ENCODE data around the gene EBF4.
"Not testable (repeated sequence)": the region's sequence is repeated elsewhere in the genome, so short reads cannot be mapped to it uniquely, and the experiment has no call there.

The EBF4 gene

DNA sequence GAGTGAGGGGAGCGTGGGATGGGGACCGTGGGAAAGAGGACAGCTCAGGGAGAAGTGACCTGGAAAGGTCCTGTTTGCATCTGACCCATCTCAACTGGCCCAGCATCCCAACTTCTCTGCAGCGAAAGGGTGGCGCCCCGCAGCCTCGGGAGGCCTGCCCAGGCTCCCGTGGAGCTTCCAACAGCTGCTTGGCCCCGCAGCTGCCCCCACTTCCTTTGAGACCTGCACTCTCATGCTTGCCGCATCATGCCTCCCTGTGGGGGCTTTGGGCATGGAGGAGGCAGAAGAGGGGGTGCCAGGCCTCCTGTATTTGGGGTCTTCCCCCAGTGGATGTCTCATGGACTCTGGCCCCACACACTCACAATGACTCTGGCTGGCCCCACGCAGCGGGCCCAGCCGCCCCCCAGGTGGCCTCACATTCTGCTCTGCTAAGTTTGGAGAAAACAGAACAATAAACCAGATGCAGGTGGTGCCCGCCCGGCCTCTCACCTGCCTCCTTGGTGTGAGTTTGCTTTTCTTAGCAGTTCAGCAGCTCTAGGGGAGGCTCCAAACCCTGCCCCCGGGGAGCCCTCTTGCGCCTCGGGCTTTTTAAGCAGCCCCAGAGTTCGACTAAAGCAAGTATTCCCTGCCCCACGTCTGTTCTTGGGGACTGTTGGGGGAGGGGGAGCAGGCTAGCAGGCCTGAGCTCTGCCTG, 67.2 kb downstream of the EBF4 start:
- no peak for DNase-seq

DNA sequence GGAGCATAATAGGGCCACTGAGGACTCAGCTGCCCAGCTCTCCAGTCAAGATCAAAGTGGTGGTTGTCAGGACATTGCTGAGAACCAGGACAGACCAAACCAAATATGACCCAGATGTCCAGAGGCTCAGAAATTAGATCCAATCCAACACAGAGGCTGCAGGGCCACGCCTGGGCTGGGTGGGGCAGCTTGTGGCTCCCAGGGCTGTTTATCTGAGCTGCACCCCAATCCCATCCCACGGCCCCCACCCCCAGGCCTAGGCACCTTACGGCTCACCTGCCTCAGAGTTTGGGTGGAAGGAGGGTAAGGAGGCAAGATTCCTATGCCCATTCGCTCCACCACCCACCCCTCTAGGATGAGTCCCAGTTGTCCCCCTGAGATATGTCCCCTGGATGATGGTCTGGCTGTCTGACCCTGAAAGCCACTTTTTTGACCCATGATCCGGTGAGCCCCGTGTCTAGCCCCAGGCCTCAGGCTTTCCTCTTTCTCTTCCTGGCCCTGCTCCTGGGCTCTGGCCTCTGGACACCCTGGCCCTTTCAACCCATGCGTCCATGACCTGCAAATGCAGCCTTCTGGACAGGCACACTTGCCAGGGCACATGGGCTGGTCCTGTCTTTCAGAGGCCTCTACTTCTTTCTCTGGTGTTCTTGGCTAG, 67.8 kb downstream of the EBF4 start:
- no peak for DNase-seq

DNA sequence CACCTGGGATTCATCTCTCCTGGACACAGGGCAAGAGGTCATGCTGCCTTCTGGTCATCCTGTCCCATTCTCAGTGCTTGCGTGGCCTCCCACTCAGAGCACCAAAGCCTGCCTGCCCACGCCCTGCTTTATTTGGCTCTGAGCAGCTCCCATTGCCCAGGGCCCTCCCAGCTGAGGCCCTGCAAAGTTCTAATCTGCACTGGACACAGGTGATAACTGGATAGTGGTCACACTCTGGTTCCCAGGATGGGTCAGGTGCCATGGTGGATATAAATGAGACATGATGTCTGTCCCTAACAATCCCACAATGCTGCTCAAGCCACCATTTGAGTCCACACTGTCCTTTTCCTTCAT, 68.3 kb downstream of the EBF4 start:
- DNase-seq = no peak

DNA sequence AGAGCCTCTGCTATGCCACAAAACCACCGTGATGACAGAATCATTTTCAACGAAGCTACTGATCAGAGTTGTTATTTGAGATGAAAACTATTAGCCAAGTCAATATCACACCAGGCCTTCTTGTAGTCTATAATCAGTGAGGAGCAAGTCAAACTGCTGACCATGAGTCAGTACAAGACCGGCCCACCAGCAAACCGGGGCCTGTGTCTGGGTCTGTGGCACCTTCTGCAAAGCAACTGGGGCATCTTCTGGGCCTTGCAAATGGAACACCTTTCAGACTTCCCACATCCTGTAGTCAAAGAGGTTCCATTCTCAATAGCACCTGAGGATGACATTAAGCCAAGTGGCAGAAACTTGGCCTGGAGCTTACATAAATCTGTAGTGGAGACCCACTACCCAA, 69.3 kb downstream of the EBF4 start:
- DNase-seq = no peak

DNA sequence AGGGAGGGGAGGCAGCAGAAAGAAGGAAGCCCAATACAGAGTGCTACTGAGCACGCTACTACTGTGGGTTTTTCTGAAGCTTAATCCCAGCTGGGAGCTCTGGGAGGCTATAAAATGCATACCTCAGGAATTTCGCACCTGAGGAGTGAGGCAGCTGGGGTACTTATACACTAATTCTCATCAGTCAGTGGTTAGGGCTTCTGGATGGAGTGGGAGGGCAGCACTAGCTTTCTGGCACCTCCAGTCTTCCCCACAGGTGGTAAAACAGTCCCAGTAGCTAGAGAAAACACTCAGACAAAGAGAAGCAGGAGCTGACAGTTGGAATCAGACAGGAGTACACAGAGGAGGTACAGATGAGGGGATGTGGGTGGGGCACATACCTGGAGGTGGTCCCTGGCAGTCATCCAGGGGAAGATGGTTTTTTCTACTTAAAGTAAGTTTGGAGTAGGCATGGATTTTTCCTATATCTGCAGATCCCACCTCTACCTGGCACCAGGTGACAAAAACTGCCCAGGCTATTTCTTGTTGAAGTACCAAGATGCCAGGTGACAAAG, 70.1 kb downstream of the EBF4 start:
- no peak for DNase-seq

DNA sequence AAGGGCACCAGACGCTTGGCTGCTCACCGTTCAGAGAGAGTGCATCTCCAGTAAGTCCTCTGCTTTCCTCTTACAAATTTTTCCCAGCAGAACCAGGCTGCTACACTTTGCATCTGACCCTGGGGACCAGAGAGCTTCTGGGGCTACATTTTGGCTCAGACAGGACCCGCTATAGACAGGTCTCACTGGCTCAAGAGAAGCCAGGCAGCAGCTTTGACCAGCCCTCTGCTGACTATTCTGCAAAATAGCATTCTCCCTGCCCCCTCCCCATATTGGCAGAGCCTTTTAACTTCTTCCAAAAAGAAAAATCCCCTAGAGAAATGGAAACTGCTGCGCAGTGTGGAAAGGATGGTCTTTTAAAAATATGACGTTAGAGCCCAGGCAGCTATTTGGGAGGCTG, 70.6 kb downstream of the EBF4 start:
- DNase-seq = no peak

DNA sequence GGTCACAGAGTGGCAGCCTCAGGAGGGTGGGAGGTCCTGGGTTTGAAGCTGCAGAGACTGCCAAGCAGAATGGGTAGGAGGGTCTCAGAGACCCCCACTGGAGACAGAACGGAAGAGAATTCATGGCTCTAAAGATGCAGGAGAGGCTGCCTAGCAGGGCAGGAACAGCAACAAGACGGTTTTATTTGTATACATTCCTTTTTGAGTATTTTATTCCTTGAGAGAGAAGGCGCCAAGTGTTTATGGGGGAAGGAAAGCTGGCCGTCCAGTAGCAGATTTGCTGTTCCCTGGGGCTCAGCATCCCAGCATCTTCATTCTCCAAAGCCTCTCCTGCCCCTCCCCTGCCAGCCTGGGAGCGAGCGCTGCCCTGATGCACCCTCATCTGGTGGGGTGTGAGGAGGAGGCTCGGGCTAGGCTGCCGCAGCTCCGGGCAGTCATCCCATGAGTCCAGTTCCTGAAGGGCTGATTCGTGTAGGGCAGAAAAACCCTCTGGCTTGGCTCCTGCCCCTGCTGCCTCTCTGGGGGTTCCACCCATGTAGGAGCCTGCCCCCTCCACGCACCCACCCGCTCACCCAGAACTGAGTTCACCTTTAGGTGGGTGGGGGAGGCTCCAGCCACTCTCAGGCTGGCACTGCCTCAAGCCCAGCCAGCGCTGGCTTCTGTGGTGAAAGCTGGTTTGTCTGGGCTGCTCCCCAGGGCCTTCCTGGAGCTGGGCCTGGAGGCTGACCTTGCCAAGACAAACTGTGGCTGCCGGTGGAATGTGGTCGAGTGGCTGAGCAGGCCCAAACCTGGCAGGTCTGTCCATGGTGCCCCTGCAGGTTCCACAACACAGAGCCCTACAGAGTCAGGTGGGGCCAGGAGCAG, 75.4 kb downstream of the EBF4 start:
- no peak for DNase-seq

DNA sequence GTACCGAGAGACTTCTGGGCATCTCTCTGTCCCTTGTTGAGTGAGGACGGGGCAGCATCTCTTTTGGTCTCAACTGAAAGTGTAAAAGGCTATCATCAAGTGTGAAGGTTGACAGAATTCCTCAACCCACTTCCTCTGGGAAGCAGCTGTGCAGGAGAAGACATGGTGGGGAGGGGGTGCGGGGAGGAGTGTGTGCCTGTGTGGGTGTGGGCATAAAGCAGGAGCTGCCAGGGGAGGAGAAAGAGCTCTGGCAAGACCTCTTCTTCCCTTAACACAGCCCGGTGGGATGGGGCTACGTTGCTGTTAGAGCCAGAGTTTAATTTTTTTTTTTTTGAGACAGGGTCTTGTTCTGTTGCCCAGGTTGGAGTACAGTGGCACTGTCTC, 76.0 kb downstream of the EBF4 start:
- DNase-seq = no peak

DNA sequence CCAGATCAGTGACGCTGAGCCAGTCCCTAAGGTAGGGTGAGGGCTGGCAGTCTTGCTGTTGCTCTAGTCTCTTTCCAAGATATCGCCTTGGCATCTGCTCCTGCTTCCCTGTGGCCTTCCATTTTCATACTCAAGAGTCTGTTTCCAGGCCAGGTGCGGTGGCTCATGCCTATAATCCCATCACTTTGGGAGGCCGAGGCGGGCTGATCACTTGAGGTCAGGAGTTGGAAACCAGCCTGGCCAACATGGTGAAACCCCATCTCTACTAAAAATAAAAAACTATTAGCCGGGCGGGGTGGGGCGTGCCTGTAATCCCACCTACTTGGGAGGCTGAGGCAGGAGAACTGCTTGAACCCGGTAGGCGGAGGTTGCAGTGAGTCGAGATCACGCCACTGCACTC, 77.5 kb downstream of the EBF4 start:
- DNase-seq = not testable (repeated sequence)

DNA sequence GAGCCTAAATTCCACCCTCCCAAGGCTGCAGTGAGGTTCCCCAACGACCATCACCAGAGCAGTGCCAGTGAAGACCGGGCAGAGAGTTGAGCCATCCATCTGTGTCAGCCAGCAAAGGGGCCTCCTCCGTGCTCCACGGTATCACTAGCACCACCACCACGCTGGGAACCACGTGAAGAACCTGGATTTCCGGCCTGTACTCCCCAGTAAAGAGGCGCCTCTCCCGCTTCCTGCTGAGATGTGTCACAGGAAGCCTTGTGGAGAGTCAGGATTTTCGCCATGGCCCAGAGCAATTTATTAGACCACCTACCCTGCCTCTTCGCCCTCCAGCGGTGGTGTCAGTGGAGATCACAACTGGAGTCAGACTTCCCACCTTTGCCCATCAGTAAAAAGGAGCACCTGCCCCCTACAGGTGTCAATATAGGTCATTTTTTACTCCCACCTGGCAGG, 79.1 kb downstream of the EBF4 start:
- no peak for DNase-seq

DNA sequence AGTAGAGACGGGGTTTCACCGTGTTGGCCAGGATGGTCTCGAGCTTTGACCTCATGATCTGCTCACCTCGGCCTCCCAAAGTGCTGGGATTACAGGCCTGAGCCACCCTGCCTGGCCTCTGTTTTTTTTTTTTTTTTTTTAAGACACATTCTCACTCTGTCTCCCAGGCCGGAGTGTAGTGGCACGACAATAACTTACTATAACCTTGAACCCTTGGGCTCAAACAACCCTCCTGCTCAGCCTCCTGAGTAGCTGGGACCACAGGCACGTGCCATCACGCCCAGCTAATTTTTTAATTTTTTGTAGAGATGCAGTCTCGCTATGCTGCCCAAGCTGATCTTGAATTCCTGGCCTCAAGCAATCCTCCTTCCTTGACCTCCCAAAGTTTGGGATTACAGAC, 81.2 kb downstream of the EBF4 start:
- no peak for DNase-seq

DNA sequence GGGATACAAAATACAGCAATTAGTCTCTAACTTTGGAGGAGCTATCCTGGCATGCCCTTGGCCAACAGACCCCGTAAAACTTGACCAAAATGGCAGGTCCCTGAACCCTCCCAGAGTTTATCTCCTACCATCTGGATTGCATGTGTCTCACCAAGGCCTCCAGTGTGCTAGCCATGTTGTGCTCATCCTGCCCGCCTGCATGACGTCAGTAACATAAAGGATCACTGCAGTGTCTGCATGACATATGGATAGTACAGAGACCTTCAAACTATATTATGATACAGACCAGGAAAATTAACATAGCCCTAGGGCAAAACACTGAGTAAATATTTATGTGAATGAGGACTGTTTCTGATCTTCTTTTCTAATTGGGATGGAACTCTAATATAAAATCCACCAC, 82.6 kb downstream of the EBF4 start:
- no peak for DNase-seq

DNA sequence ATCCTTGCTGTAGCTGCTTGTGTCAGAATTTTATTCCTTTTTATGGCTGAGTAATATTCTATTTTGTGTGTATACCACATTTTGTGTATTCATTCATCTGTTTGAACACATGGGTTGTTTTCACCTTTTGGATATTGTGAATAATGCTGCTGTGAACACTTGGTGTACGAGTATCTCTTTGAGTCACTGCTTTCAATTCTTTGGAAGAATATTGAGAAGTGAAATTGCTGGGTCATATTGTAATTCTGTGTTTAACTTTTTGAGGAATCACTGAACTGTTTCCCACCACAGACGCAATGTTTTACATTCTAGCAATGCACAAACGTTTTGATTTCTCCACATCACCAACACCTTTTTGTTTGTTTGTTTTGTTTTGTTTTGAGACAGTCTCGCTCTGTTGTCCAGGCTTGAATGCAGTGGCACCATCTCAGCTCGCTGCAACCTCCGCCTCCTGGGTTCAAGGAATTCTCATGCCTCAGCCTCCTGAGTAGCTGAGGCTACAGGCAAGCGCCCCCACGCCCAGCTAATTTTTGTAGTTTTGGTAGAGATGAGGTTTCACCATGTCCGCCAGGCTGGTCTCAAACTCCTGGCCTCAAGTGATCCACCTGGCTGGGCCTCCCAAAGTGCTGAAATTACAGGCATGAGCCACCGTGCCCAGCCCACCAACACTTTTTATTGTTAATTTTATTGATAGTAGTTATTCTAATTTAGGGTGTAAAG, 86.2 kb downstream of the EBF4 start:
- no peak for DNase-seq

DNA sequence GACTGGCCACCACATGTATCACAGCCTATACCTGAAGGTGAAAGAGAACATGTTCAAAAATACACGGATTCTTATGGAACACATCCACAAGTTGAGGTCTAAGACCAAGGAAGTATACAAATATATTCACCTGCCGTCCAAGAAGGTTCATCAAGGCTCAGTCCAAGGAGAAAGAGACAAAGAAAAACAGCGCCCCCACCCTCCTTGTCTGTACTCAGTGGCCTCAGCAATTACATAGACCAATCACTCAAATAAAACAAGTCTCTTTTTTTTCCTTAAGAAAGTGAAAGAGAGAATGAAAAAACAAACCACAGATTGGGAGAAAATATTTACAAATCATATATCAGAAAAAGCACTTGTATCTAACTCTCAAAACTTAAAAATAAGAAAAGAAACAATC, 88.4 kb downstream of the EBF4 start:
- DNase-seq = no peak

DNA sequence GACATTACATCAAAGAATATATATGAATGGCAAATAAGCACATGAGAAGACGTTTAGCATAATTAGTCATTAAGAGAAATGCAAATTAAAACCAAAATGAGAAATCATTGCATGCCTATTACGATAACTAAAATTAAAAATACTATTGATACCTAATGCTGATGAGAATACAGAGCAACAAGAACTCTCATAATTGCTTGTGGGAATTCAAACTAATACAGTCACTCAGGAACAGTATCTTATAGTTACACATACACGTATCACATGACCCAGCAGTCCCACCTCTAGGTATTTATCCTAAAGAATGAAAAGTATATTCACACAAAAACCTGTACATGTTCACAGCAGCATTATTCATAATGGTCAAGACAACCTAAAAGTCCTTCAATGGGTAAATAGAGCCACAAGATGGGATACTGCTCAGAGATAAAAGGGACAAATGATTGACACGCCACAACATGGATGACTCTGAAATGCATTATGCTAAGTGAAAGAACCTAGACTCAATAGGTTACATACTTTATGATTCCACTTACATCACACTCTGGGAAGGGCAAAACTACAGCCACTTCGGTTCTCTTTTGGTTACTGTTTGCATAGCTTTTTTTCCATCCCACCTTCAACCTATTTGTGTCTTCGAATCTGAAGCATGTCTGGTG, 91.5 kb downstream of the EBF4 start:
- DNase-seq = no peak

DNA sequence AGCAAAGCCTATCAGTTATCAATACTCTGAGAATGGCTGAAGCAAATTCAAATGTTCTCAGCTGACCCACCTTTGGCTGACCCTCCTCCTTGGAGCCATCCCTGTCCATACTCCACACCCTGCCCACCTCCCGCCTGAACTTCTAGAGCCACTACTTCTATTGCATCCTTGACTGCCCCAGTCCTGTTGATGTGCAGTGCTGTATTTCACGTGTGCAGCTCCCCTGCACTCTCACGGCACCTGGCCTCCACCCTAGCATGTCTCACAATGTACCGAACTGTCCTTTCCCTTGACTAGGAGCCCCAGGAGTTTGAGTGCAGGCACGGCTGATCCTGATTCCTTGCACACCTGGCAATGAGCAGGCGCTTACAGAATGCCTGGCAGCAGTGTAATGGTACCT, 100.9 kb downstream of the EBF4 start:
- DNase-seq = no peak

DNA sequence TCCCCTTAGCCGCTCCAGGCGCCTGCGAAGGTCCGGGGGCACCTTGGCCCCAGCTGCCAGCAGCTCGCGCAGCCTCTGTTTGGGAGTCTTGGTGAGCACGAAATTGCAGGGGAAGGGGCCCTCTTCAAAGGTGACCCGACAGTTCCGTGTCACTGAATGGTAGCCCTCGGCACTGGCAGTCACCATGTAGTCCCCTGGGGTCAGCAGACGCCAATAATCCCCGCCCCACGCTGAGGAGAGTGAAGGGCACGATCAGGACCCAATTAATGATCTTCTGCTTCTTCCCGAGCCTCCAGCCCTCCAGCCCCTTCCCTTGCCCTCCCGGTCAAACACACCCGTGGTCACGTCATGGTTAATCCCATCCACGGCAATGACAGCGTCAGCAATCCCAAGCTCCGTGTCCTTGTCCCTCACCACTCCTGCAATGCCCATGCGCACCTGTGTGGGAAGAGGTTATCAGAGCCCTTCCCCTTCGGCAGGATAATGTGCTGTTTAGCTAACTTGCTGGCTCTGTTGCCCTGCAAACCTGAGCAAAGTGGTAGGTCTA, 101.7 kb downstream of the EBF4 start:
- DNase-seq = no peak

DNA sequence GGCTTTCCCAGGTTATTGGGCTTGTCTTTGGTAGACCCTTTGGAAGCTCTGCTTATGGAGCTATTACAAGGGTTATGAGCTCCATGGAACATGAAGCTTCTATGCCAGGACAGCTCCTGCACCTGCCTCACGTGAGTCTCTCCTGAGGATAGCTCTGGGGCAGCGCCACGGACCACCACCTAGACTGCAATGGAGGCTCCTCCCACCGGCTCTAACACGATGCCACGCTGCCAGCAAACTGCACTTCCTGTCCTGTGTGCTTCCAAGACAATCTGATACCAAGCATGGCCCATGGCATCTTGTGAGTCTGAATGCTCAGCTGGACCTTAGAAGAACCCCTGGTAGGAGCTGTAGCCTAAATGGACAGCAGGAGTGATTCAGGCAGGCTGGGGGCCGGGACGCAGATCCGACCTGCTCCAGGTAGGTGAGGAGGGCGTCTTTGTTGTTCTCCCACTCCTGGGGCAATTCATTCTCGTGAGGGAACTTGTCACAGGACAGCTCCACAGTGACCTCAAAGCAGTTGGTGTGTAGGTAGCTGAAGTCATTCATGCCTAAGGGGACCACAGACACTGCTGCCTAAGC, 102.4 kb downstream of the EBF4 start:
- DNase-seq = no peak

DNA sequence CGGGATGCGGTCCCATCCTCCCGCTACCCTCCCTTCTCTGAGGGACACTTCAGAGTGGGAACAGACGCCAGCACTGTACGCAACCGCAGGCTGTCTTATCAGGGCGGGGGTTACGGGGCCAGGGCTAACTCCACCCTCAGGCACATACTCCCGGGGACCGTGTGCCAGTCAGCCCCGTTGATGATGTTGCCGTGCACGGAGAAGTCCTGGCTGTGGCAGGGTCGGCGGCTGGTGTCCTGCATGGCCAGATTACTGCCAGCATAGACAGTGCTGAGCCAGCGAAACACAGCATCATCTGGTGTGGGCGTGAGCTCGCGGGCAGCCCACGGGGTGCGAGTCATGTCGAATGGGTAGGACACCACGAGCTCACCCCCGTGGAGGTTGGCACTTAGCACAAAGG, 102.9 kb downstream of the EBF4 start:
- DNase-seq = no peak

DNA sequence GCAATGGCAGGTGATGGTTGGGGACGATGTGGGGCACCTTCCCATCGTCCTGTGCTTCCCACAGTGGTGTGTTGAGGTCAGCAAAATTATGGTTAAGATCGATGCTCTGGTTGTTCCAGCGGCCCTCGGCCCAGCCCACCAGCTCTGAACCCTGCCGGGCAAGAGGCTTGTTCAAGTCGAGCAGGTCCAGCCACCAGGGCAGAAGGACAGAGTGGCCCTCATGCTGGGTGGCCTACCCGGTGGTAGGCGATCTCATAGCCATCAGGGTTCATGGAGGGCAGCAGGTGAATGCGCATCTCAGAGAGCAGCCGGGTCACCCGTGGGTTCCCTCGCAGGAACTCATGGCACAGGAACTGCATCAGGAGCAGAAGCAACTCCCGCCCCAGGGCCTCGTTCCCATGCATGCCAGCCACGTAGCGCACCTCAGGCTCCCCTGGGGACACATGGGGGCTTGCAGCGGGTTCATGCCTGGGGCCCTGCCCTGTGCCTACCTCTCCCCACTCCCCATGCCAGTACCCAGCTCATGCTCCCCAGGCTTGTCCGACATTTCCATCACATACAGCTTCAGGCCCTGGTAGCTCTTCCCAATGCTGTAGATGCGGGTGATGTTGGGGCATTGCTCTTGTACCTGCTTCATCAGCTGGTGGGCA, 103.6 kb downstream of the EBF4 start:
- no peak for DNase-seq

Data from NCI-H1417 treated with DMSO at 0.1 percent for 48 hours (cell line).